HEK293T (cell line): Measurements from ENCODE around the gene NOSIP.

Source experiments
- BHLHE40 ChIP-seq: fragments of 450-650 bp; IDR thresholded peaks from 2 replicates; pipeline ENCODE4 v1.6.1; 2016; ENCODE audit warnings: mild to moderate bottlenecking, moderate library complexity, borderline replicate concordance
- CTBP1 ChIP-seq: fragments of 450-650 bp; IDR thresholded peaks from 2 replicates; pipeline ENCODE4 v1.6.1; 2016; ENCODE audit warnings: borderline replicate concordance
- ELF4 ChIP-seq: fragments of 450-650 bp; IDR thresholded peaks from 2 replicates; pipeline ENCODE4 v1.6.1; 2017; ENCODE audit warnings: antibody characterized with exemption
- HDGF ChIP-seq: fragments of 450-650 bp; IDR thresholded peaks from 2 replicates; pipeline ENCODE4 v1.6.1; 2017; ENCODE audit warnings: antibody characterized with exemption, borderline replicate concordance
- NFRKB ChIP-seq: fragments of 450-650 bp; IDR thresholded peaks from 2 replicates; pipeline ENCODE4 v1.6.1; 2016; ENCODE audit warnings: mild to moderate bottlenecking, moderate library complexity
- SP1 ChIP-seq: fragments of 450-650 bp; IDR thresholded peaks from 2 replicates; pipeline ENCODE4 v1.6.1; 2017
- TF ChIP-seq, protein P1 (sequence below): fragments of 450-650 bp; IDR thresholded peaks from 2 replicates; pipeline ENCODE4 v1.6.1; 2016

DNA sequence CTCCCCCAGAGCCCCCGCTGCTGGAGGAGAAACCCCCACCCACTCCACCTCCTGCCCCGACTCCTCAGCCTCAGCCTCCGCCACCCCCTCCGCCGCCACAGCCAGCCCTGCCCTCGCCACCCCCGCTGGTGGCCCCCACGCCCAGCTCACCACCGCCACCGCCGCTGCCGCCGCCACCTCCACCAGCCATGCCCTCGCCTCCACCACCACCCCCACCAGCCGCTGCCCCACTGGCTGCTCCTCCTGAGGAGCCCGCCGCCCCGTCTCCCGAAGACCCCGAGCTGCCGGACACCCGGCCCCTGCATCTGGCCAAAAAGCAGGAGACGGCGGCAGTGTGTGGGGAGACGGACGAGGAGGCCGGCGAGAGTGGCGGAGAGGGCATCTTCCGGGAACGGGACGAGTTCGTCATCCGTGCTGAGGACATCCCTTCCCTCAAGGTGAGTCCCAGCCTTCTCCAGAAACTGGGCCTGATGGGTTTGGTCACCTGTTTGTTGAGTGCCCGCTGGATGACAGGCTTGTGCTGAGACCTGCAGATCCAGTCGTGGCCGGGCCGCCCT is 21.2 kb upstream of the NOSIP start:
- TF ChIP-seq BHLHE40 (no peak), SP1 (no peak), CTBP1 (no peak), ELF4 (no peak), NFRKB (no peak), HDGF (no peak)
- TF ChIP-seq, protein P1, sequence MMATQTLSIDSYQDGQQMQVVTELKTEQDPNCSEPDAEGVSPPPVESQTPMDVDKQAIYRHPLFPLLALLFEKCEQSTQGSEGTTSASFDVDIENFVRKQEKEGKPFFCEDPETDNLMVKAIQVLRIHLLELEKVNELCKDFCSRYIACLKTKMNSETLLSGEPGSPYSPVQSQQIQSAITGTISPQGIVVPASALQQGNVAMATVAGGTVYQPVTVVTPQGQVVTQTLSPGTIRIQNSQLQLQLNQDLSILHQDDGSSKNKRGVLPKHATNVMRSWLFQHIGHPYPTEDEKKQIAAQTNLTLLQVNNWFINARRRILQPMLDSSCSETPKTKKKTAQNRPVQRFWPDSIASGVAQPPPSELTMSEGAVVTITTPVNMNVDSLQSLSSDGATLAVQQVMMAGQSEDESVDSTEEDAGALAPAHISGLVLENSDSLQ: no peak
